ENCODE data around the gene TXNRD3.

The TXNRD3 gene

GRCh38 chr3:126654571-126655383, at the start of gene TXNRD3:
TSS of gene TXNRD3 (minus strand) at chr3:126655124.
- DNase-seq = peak; percentile 25

DNA sequence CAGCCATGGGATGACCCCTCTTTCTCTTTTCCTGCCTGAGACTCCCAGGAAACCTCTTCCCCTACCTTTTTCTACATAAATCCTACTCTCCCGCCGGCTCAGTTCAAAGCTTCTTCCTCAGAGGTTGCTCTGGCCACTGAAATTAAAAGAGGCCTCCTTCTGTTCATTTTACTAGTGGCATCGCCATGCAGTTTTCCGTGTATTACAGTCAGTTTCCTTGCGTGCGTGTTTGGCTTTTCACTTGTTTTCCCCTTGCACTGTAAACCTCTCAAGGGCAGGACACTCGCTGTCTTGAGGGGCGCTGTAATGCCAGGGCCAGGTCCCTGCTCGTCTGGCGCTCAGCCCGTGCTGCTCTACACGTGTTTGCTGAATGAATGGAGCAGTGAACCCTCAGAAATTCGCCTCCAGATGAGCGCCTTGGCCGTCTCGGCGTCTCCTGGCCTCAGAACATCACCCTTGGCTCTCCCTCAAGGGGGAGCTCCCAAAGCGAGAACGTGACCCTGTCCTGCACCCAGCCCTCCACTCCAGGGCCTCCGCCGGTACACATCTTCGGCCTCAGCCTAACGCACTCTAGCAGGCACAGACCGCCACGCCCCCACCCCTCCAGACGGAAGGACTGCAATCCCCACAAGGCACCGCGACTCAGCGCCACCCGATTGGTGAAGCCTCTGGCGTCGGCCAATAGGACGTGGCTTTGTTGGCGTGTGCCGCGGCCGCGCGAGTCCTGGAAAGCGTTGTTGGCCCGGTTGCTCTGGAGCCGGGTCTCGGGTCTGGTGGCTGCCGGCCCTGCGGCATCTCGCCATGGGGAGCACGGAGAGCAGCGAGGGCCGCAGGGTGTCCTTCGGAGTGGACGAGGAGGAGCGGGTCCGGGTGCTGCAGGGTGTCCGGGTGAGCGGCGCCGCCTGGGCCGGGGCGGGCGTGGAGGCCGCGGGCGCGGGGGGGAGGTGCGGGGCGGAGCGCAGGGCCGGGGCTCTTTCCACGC, 48.9 kb upstream of the TXNRD3 start, which contains the start of gene CHCHD6:
Gene CHCHD6 (plus strand): TSS at position 729 of the 982 bp plus-strand sequence. CDS start 73 bp downstream, at position 802.
- peak; percentile 80 for DNase-seq

DNA sequence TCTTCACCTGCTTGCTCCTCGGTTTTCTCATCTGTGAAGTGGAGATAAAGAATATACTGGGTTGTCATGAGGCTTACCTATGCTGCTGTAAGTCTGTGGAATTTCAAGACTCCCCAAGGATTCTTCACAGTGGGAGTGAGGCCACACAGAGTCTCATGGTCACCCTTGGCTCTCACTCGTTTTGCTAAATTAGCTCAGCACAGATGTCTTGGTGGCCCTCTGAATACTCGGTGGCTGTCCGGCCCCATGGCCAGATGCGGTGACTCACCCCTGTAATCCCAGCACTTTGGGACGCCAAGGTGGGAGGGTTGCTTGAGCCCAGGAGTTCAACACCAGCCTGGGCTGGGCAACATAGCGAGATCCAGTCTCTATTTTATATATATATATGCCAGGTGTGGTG, 44.1 kb upstream of the TXNRD3 start:
- DNase-seq = no peak

DNA sequence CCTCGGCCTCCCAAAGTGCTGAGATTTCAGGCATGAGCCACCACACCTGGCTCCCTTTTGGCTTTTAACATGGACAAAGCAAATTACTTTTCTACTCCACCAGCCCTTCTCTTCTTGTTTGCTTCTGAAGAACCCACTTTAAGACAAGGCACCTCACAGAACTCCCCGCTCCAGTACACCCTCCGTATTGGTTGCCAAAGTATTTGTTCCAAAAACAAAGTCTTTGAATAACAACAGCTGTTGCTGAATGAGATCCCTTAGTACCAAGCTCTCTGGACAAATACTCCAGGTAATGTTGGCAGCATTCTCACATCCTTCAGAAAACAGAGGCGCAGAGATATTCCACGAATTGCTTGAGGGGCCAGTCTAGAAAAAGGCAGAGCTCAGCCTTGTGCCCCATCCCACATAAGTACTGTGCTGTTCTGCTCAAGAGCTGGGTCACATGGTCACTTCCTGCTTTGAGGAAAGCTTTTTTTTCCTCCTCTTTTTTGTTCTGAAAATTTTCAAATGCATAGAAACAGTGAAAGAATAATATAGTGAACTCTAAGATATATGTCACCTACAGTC, 41.9 kb upstream of the TXNRD3 start:
- DNase-seq = no peak

DNA sequence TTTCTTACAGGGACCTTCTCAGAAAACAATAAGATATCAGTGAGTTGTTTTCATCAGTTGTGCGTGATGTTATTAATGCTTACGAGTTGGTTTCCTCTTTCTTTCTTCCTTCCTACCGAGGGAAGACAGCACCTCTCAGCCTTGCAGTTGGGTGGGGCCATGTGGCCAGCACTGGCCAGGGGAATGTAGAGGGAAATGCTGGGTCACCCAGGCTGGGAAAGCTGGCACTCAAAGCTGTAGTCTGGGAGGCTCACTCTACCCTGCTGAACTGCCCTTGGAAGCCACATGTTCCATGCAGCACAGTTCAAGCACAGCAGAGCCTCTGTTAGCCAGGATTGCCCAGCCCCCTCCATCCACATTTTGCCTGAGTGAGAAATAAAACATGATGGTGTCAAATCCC, 39.0 kb upstream of the TXNRD3 start:
- DNase-seq = no peak

DNA sequence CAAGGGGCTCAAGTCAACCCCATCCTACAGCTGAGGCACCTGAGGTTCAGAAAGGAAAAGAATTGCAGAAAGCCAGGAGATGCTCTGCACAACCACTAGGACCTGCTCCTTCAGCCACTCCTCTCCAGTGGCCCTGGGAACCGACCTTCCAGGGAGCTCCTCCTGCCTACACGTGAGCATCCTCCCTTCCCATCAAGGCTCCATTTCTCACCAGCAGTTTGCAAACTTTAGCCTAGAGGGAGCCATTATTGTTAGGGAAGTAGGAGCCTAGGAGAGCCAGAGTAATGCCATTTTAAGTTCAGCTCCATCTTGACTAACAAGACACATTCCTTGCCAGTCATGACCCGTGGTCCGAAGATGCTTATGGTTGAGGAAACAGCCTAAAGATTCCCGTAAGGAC, 37.9 kb upstream of the TXNRD3 start:
- no peak for DNase-seq

- no peak for DNase-seq
Observed at GRCh38 chr3:126691765-126692164, 36.8 kb upstream of the TXNRD3 start.

DNA sequence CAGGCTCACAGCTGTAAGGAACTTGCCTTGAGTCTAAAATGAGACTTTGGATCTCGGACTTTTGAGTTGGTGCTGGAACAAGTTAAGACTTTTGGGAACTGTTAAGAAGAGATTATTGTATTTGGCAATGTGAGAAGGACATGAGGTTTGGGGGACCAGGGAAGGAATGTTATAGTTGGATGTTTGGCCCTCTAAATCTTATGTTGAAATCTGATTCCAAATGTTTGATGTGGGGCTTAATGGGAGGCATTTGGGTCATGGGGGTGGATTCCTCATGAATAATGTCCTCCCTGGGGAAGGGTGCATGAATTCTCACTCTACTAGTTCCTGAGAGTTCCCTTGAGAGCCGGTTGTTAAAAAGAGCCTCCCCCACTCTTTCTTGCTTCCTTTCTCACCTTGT, 30.6 kb upstream of the TXNRD3 start:
- DNase-seq = no peak

DNA sequence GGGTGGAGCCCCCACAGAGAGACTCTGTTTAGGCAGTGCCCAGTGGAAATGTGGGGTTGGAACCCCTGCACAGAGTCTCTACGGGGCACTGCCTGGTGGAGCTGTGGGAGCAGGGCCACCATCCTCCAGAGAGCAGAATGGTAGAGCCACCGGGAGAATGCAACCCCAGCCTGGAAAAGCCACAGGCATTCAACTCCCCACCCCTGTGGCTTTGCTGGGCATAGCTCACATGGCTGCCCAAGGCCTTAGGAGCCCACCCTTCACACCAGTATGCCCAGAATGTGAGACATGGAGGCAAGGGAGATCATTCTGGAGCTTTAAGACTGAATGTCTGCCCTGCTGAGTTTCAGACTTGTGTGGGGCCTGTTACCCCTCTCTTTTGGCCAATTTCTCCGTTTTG, 30.1 kb upstream of the TXNRD3 start:
- no peak for DNase-seq

DNA sequence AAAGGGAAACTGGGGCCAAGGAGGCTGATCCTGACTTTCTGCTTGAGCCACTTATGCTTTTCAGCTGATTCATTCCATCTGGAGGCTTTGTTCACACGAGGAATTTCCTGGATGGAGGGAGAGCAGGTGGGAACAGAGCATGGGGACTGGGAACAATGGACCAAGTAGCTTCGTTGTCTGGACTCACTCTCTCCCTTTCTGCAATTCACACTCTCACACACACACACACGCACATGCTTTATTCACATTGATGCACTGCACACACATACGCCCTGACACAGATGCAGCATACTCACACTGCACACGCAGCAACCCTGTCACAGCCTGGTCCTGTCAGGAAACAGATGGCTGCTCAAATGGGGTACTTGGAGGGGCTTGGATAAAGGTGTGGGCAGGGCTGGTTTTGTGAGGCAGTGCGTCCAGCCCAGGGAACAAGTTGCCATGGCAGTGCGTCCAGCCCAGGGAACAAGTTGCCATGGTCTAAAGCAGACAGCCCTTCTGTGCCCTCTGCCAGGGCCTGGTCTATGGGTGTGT, 29.4 kb upstream of the TXNRD3 start:
- no peak for DNase-seq

- DNase-seq = no peak
Observed at GRCh38 chr3:126683069-126683468, 28.1 kb upstream of the TXNRD3 start.

GRCh38 chr3:126682009-126682408, 27.1 kb upstream of the TXNRD3 start:
- DNase-seq = no peak

GRCh38 chr3:126680667-126681055, 25.7 kb upstream of the TXNRD3 start:
- DNase-seq = no peak

- no peak for DNase-seq
Observed at GRCh38 chr3:126679831-126680666, 25.1 kb upstream of the TXNRD3 start.

DNA sequence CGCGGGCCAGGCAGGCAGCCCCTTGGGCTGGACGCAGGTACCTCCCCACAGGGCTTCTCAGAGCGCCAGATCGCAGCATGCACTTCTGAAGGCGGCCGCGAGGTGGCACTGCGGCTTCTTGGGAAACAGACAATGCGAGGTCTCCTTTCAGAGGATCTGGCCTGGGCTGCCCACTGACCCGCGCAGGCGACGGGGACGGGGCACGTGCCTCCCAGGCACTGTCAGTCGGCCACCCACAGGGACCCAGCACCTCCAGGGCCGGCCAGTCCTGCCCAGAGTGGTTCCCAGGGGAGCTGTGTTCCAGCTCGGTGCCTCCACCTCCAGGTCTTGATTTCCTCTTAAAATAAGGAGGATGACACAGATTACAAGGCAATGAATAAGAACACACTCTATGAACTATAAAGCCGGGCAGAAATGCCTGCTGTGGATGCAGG, 24.4 kb upstream of the TXNRD3 start:
- no peak for DNase-seq

DNA sequence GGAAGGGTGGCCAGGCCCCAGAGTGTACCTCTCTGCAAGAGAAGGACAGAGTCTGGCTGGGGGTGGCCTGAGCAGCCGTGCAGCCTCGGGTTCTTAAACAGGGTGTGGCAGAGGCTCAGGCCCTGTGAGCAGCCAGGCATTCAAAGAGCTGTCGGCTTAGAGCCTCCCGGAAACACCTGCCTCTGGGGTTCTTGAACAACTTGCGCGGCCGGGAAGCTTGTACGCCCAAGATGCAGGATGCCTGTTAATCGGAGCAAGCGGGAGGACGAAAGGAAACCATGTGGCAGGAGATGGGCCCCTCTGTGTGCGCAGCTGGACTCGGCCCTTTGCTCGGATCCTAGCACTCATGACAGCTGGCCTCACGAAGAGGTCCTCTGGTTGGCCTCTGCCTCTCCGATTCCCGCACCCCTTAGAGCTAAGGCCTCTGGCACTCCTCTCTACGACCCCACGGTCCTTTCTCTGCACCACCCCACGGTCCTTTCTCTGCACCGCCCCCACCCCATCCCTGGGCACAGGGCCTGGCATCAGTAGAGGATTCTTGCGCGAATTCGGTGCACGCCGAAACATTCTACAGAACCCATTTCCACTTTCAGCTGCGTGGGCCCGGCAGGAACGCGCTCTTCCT, 23.9 kb upstream of the TXNRD3 start:
- DNase-seq = no peak

- DNase-seq = no peak
Observed at GRCh38 chr3:126677862-126678503, 23.1 kb upstream of the TXNRD3 start.

DNA sequence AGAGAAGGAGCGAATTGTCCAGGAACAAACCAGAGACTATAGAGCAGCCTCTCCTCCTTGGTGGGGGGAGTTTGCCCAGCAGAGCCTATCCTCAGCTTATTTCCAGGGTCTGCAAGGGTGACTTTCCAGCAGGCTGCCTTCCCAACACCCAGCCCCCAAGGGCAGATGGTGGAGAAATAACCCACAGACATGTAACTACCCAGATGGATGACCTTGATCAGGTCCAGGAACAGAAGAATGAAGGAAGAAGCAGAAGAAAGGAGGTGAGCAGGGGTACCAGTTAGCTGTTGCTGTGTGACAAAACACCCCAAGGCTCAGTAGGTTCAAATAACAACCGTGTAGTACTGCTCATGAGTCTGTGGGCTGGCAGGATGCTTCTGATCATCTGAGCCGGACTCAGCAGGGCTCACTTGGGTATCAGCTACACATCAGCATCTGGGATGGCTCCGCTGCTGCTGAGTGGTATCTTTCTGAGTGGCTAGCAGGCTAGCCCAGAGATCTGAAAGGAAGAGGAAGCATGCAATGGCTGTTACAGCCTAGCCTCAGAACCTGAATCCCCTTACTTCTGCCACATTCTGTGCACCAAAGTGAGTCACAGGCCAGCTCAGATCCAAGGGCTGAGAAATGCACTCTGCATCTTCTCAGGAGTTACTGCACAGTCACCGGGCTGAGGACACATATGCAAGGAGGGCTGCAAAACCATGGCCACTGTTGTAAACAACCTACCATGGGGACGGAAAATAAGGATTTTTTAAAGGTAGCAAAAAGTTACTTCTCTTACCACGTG, 22.2 kb upstream of the TXNRD3 start:
- DNase-seq = no peak

- no peak for DNase-seq
Observed at GRCh38 chr3:126672741-126673140, 17.8 kb upstream of the TXNRD3 start.

GRCh38 chr3:126672340-126672739, 17.4 kb upstream of the TXNRD3 start:
- DNase-seq = no peak
